ENCODE data around the gene CDC123. TPM values are rescaled to one million over a fixed set of nuclear protein-coding genes. Genes with fewer than 3 reads are reported as not detected.
"Not testable (repeated sequence)": the region's sequence is repeated elsewhere in the genome, so short reads cannot be mapped to it uniquely, and the experiment has no call there.

The CDC123 gene
- polyA plus RNA-seq (2013, experiment 1 of 2; ENCODE audit: insufficient read length), result 135 TPM
- 127 TPM for polyA plus RNA-seq (2013, experiment 2 of 2; ENCODE audit: insufficient read length)

- DNase-seq, result peak; percentile 88
These were observed at the start of gene CDC123, which contains the start of gene NUDT5 for GRCh38 chr10:12195603-12196506. CDC123 (plus strand) TSS chr10:12196188; CDS start chr10:12196246, 58 bp downstream. NUDT5 (minus strand) TSS chr10:12195891; CDS start chr10:12186291, 9,600 bp downstream.

- DNase-seq, result no peak
These were observed 45.8 kb upstream of the CDC123 start for GRCh38 chr10:12150163-12150562.

- no peak for DNase-seq
These were observed 41.5 kb upstream of the CDC123 start for GRCh38 chr10:12154516-12154915.

GRCh38 chr10:12156367-12157123 is 39.4 kb upstream of the CDC123 start:
- DNase-seq, result no peak

- DNase-seq, result no peak
These were observed 37.9 kb upstream of the CDC123 start for GRCh38 chr10:12158111-12158510.

- DNase-seq, result no peak
These were observed 35.3 kb upstream of the CDC123 start for GRCh38 chr10:12160664-12161063.

GRCh38 chr10:12162927-12163326 is 33.1 kb upstream of the CDC123 start:
- DNase-seq, result no peak

- no peak for DNase-seq
These were observed 31.9 kb upstream of the CDC123 start for GRCh38 chr10:12164085-12164484.

- no peak for DNase-seq
These were observed 31.0 kb upstream of the CDC123 start for GRCh38 chr10:12165036-12165435.

- DNase-seq, result no peak
These were observed 29.8 kb upstream of the CDC123 start for GRCh38 chr10:12165999-12166775.

- DNase-seq, result not testable (repeated sequence)
These were observed 24.5 kb upstream of the CDC123 start for GRCh38 chr10:12171512-12171911.

GRCh38 chr10:12177642-12178041 is 18.3 kb upstream of the CDC123 start:
- peak; percentile 21 for DNase-seq

GRCh38 chr10:12179606-12180170 is 16.3 kb upstream of the CDC123 start:
- no peak for DNase-seq

GRCh38 chr10:12180221-12180974 is 15.6 kb upstream of the CDC123 start:
- no peak for DNase-seq

GRCh38 chr10:12181065-12181775 is 14.8 kb upstream of the CDC123 start:
- DNase-seq, result no peak

- DNase-seq, result no peak
These were observed 11.8 kb upstream of the CDC123 start for GRCh38 chr10:12184165-12184564.

GRCh38 chr10:12186323-12186722 is 9.7 kb upstream of the CDC123 start:
- DNase-seq, result no peak

- DNase-seq, result no peak
These were observed 8.6 kb upstream of the CDC123 start for GRCh38 chr10:12187321-12187905.

GRCh38 chr10:12188656-12189055 is 7.3 kb upstream of the CDC123 start:
- DNase-seq, result no peak

GRCh38 chr10:12189426-12189825 is 6.6 kb upstream of the CDC123 start:
- no peak for DNase-seq
